GM12892 (cell line): Measurements from ENCODE around the gene SPG11.

Source experiments
- DNase-seq: peaks from one replicate; pipeline ENCODE4 v3.0.0; 2011; ENCODE audit not compliant: insufficient read length
- FAIRE-seq: peaks from 2 replicates; lab custom pipeline; 2011; peaks lifted over from hg19 to GRCh38; lab: Jason Lieb, UNC
- POLR2A ChIP-seq: IDR thresholded peaks from 2 replicates; pipeline ENCODE4 v1.6.1; 2011; ENCODE audit warnings: low read depth, low read length, control low read depth
- POLR2AphosphoS5 ChIP-seq: IDR thresholded peaks from 2 replicates; pipeline ENCODE4 v1.6.1; 2011; ENCODE audit warnings: low read depth, low read length, control low read depth
- TAF1 ChIP-seq: IDR thresholded peaks from 2 replicates; pipeline ENCODE4 v1.6.1; 2011; ENCODE audit warnings: low read depth, mild to moderate bottlenecking, control low read depth, low read length, borderline replicate concordance

SPG11 gene

GRCh38 chr15:44519537-44519936, 143.9 kb downstream of the SPG11 start:
- no peak for DNase-seq
- FAIRE-seq = no peak
- TF ChIP-seq POLR2AphosphoS5 = no peak

- FAIRE-seq (no peak), DNase-seq (no peak)
- TF ChIP-seq TAF1 (no peak), POLR2AphosphoS5 (no peak), POLR2A (no peak)
Measured at GRCh38 chr15:44516436-44516835, 147.0 kb downstream of the SPG11 start.
